ENCODE results near the gene TSPAN14. TPM values are rescaled to one million over a fixed set of nuclear protein-coding genes. Genes with fewer than 3 reads are reported as not detected.

The TSPAN14 gene
- total RNA-seq, 6 experiments from 2014 or later: 72.9 to 96.2 (median 84.5) TPM

DNA sequence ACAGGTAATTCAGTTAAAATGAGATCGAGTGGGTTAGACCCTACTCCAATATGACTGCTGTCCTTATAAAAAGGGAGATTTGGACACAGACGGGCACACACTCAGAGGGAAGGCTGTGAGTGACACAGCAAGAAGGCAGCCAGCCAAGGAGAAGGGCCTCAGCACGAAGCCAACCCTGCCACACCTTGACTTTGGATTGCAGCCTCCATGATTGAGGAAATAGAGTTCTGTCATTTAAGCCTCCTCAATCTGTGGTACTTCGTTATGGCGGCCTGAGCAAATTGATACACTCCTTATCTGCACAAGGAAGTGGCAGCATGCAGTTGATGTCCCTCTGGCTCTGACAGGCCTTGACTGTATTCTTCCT, 127.3 kb downstream of the TSPAN14 start:
- Mint-ChIP-seq H3K27me3 (ENCODE audit: insufficient read depth) (peaks cover 11% of the 10 kb centered on the region), H3K36me3 (ENCODE audit: low read depth) (no peaks in the 10 kb centered on the region), H3K9me3 (peaks cover 5% of the 10 kb centered on the region; the same call in 1 of the 2 replicates), H3K4me1 (ENCODE audit: low read depth) (no peaks in the 10 kb centered on the region), H3K4me3 (no peak overlapping the region), H3K27ac (no peak overlapping the region)
- DNase-seq: no peak
- TF ChIP-seq, protein P1, sequence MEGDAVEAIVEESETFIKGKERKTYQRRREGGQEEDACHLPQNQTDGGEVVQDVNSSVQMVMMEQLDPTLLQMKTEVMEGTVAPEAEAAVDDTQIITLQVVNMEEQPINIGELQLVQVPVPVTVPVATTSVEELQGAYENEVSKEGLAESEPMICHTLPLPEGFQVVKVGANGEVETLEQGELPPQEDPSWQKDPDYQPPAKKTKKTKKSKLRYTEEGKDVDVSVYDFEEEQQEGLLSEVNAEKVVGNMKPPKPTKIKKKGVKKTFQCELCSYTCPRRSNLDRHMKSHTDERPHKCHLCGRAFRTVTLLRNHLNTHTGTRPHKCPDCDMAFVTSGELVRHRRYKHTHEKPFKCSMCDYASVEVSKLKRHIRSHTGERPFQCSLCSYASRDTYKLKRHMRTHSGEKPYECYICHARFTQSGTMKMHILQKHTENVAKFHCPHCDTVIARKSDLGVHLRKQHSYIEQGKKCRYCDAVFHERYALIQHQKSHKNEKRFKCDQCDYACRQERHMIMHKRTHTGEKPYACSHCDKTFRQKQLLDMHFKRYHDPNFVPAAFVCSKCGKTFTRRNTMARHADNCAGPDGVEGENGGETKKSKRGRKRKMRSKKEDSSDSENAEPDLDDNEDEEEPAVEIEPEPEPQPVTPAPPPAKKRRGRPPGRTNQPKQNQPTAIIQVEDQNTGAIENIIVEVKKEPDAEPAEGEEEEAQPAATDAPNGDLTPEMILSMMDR (IDR thresholded peaks at IDR 0.05): no peak

GRCh38 chr10:80582286-80582960, 128.3 kb downstream of the TSPAN14 start:
- Mint-ChIP-seq H3K4me1 (ENCODE audit: low read depth) (no peaks in the 10 kb centered on the region), H3K36me3 (ENCODE audit: low read depth) (no peaks in the 10 kb centered on the region), H3K27me3 (ENCODE audit: insufficient read depth) (peaks cover 18% of the 10 kb centered on the region), H3K4me3 (no peak overlapping the region), H3K27ac (no peak overlapping the region), H3K9me3 (no peaks in the 10 kb centered on the region; the same call in 1 of the 2 replicates)
- no peak for DNase-seq
- TF ChIP-seq, protein P1 (IDR thresholded peaks at IDR 0.05): no peak

Other genes with a start within 250 kb of the TSPAN14 start
- 100 to 1,000 TPM; 253 to 361 (median 336) TPM for gene ANXA11, start 248.8 kb upstream of the TSPAN14 start, total RNA-seq (2021; fragmentation: NEBNext Ultra II Directional; extraction: Animal tissue kit (Norgen Biotek cat#: 25700))
- gene MAT1A, start 164.7 kb upstream of the TSPAN14 start, total RNA-seq (2021; fragmentation: NEBNext Ultra II Directional; extraction: Animal tissue kit (Norgen Biotek cat#: 25700)): not detected
- not detected for gene DYDC1, start 97.6 kb upstream of the TSPAN14 start, total RNA-seq (2021; fragmentation: NEBNext Ultra II Directional; extraction: Animal tissue kit (Norgen Biotek cat#: 25700))
- gene DYDC2, start 97.5 kb upstream of the TSPAN14 start, total RNA-seq (2021; fragmentation: NEBNext Ultra II Directional; extraction: Animal tissue kit (Norgen Biotek cat#: 25700)): not detected
- under 1 TPM in 3 of 6 experiments, not detected in 3; 0.15 to 0.52 (median 0.28) TPM for gene PRXL2A, start 45.8 kb upstream of the TSPAN14 start, total RNA-seq (2021; fragmentation: NEBNext Ultra II Directional; extraction: Animal tissue kit (Norgen Biotek cat#: 25700))
- not detected for gene SH2D4B, start 83.6 kb downstream of the TSPAN14 start, total RNA-seq (2021; fragmentation: NEBNext Ultra II Directional; extraction: Animal tissue kit (Norgen Biotek cat#: 25700))

All from HFFc6 (cell line).